Spleen (tissue), 11 donors: ENCODE measurements around the gene FRMD7. TPM values are rescaled to one million over a fixed set of nuclear protein-coding genes. Genes with fewer than 3 reads are reported as not detected.

Experiments used
- DNase-seq: peaks from one replicate; pipeline ENCODE4 v3.0.0-alpha.2; 2020
- H3K27ac ChIP-seq, 8 donors: fragments of 200-600 bp; sonication (generic) in 7 of 8; 1 replicate in 4 of 8; 2 replicates in 4 of 8; pipeline versions ENCODE4 v1.5.0 to v1.8.0; 2016 to 2021; ENCODE audit warnings: inconsistent platforms in 4 of 8, mild to moderate bottlenecking in 4 of 8, moderate library complexity in 1 of 8
- H3K27me3 ChIP-seq, 7 donors: fragments of 200-600 bp; sonication (generic) in 6 of 7; replicated peaks in 1 of 7; 1 replicate in 4 of 7; 2 replicates in 3 of 7; pipeline versions ENCODE4 v1.5.0 to v1.8.0; 2016 to 2021; ENCODE audit warnings: inconsistent platforms in 3 of 7, mild to moderate bottlenecking in 1 of 7
- H3K36me3 ChIP-seq, 6 donors: fragments of 200-600 bp; sonication (generic) in 5 of 6; 1 replicate in 4 of 6; 2 replicates in 2 of 6; pipeline versions ENCODE4 v1.5.0 to v1.8.0; 2016 to 2021; ENCODE audit warnings: inconsistent platforms in 2 of 6
- H3K4me1 ChIP-seq, 6 donors: fragments of 200-600 bp; sonication (generic) in 5 of 6; 1 replicate in 3 of 6; 2 replicates in 3 of 6; pipeline versions ENCODE4 v1.5.0 to v1.8.0; 2016 to 2021; ENCODE audit warnings: inconsistent platforms in 3 of 6
- H3K4me3 ChIP-seq, 8 donors: fragments of 200-600 bp; sonication (generic) in 7 of 8; 1 replicate in 4 of 8; 2 replicates in 4 of 8; pipeline versions ENCODE4 v1.5.0 to v1.8.0; 2016 to 2021; ENCODE audit warnings: inconsistent platforms in 4 of 8, mild to moderate bottlenecking in 4 of 8, moderate library complexity in 2 of 8
- H3K9me3 ChIP-seq, 8 donors: fragments of 200-600 bp; sonication (generic) in 7 of 8; 1 replicate in 4 of 8; 2 replicates in 4 of 8; pipeline versions ENCODE4 v1.5.0 to v1.8.0; 2016 to 2021; ENCODE audit warnings: inconsistent platforms in 4 of 8
- POLR2A ChIP-seq, 3 donors: fragments of 450-650 bp; IDR thresholded peaks; one replicate each; pipeline ENCODE4 v1.5.1; 2017; ENCODE audit warnings: antibody characterized with exemption in 3 of 3, mild to moderate bottlenecking in 1 of 3
- POLR2AphosphoS5 ChIP-seq, 3 donors: sonication (generic); formaldehyde crosslinking; IDR thresholded peaks; one replicate each; pipeline ENCODE4 v1.5.1; 2017; ENCODE audit warnings: antibody characterized with exemption in 3 of 3
- WGBS, 5 donors: extraction: QIAGEN DNeasy Blood & Tissue Kit in 3 of 5; methylation state at CpG; one replicate each; pipeline versions ENCODE4 v1.1.5 to v1.1.7; 2013 to 2018; 5-methylcytosine and 5-hydroxymethylcytosine counted together
- intact Hi-C: fragments of 100-400 bp; cut with DNase I; formaldehyde crosslinking; loops from one replicate; pipeline ENCODE4 v1.15.0; 2023; ENCODE audit warnings: low total_unique reads
- polyA plus RNA-seq, 3 donors: library from polyadenylated mRNA; stranded (reverse); fragments of 200-250 nt; gene quantifications; one replicate each; pipeline ENCODE4 v1.2.1, GENCODE V29; 2013
- total RNA-seq, 7 donors: library from RNA; depleted of rRNA in 3 of 7; stranded (reverse); fragments of >200 nt in 3 of 7; fragmentation: NEBNext Ultra II Directional in 4 of 7; extraction: Animal tissue kit (Norgen Biotek cat#: 25700) in 4 of 7; gene quantifications; one replicate each; pipeline versions ENCODE4 v1.1.0 to v1.2.1, GENCODE V29; 2016 to 2021
- TF ChIP-seq, protein P1 (sequence below), 11 experiments: fragments of 200-600 bp in 7 of 11; fragments of 450-650 bp in 4 of 11; sonication (generic) in 4 of 11; IDR thresholded peaks in 8 of 11; conservative IDR thresholded peaks in 3 of 11; 1 replicate in 7 of 11; 2 replicates in 4 of 11; pipeline versions ENCODE4 v1.4.0 to v1.8.0; 2016 to 2021; ENCODE audit warnings: antibody characterized with exemption in 11 of 11, inconsistent platforms in 4 of 11, mild to moderate bottlenecking in 1 of 11
- donor health status: healthy with polysubstance abuse.
- donor health status: DM: no; HTN: no; CAD: no; lungs with moderate emphysema.
- donor health status: DM: no; HTN: no; CAD: no.
- donor health status: Bipolar disorder and iron deficiency.
- donor health status: healthy.
- donor health status: DM: no; HTN: no; CAD: no.
- donor health status: DM: yes; HTN: yes; CAD: no.

The FRMD7 gene
- total and polyA plus RNA-seq, 10 donors = 0.46 TPM; not detected in 9

DNA sequence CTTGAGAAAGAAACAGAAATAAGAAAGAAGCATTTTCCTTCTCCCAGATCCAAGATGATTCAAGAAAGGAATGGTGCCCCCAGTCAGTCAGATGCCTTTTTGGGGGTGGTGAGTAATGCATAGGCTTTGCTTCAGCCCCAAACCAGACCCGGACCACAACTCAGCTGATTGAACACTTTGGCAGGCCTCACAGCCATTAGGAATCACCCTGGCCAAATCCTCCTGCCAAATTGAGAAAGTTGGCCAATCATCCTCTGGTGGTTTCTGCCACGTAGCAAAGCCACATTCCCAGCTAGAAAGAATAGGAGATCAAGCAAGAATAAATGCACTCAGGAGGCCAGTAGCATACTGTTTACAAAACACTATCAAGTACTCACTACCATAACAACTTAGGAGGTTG is 33.7 kb downstream of the FRMD7 start:
- H3K4me3 ChIP-seq = no peak overlapping the region
- no peak overlapping the region for H3K27ac ChIP-seq
- DNase-seq = no peak
- TF ChIP-seq POLR2A (IDR thresholded peaks at IDR 0.05) = no peak
- no peak for TF ChIP-seq POLR2AphosphoS5 (IDR thresholded peaks at IDR 0.05)
- TF ChIP-seq, protein P1, sequence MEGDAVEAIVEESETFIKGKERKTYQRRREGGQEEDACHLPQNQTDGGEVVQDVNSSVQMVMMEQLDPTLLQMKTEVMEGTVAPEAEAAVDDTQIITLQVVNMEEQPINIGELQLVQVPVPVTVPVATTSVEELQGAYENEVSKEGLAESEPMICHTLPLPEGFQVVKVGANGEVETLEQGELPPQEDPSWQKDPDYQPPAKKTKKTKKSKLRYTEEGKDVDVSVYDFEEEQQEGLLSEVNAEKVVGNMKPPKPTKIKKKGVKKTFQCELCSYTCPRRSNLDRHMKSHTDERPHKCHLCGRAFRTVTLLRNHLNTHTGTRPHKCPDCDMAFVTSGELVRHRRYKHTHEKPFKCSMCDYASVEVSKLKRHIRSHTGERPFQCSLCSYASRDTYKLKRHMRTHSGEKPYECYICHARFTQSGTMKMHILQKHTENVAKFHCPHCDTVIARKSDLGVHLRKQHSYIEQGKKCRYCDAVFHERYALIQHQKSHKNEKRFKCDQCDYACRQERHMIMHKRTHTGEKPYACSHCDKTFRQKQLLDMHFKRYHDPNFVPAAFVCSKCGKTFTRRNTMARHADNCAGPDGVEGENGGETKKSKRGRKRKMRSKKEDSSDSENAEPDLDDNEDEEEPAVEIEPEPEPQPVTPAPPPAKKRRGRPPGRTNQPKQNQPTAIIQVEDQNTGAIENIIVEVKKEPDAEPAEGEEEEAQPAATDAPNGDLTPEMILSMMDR (IDR thresholded peaks at IDR 0.05 in 8 of 11, conservative IDR thresholded peaks at IDR 0.05 in 3 of 11) = no peak
- intact Hi-C loops = loop anchor here (10.0 kb wide), 1 partner anchor 521 kb away; no protein-coding TSS in a partner anchor
- 40 to 89% (median 64%) methylated on average over 2 of the region's 2 CpGs for WGBS, 5 donors
- peaks cover 0 to 22% (median 0%) of the 10 kb centered on the region in 7 donors for H3K27me3 ChIP-seq
- no peaks in the 10 kb centered on the region for H3K36me3 ChIP-seq
- H3K4me1 ChIP-seq = no peaks in the 10 kb centered on the region
- no peaks in the 10 kb centered on the region for H3K9me3 ChIP-seq

DNA sequence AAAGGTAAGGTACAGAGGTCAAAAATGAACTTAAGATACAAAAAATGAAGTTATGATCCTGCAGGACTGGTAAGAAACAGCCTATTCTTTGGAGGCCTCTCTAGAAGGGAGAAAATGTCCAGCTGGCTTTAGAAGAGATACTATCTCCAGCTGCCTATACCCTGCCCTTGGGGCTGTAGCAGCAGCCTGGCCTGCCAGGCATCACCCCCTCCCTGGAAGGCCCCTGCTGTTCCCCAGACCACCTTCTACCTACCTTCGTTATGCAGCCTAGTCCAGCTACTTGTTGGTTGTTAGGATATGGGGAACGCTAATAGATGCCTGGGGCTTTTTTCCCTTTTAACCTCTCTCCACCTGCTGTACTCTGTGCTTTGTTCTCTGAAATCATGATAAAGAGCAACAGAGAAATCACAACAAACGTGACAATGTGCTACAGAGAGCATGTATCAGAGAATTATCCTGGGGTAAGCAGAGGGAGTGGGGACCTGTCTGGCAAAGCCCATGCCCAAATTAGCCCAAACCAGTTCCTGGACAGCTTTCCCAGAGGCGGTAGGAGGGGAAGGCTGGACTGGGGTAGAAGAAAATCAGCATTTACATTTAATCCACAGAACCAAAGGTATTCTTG is 34.5 kb downstream of the FRMD7 start:
- H3K4me3 ChIP-seq = no peak overlapping the region
- H3K36me3 ChIP-seq = no peaks in the 10 kb centered on the region
- intact Hi-C loops = loop anchor here (10.0 kb wide), 1 partner anchor 521 kb away; no protein-coding TSS in a partner anchor
- no peaks in the 10 kb centered on the region for H3K4me1 ChIP-seq
- peaks cover 0 to 22% (median 0%) of the 10 kb centered on the region in 7 donors for H3K27me3 ChIP-seq
- H3K27ac ChIP-seq = no peak overlapping the region
- no peak for DNase-seq
- no peaks in the 10 kb centered on the region for H3K9me3 ChIP-seq
- WGBS, 5 donors = 68 to 95% (median 74%) methylated on average over 4 of the region's 4 CpGs
- TF ChIP-seq POLR2AphosphoS5 (IDR thresholded peaks at IDR 0.05) (no peak), POLR2A (IDR thresholded peaks at IDR 0.05) (no peak)
- TF ChIP-seq, protein P1 (IDR thresholded peaks at IDR 0.05 in 8 of 11, conservative IDR thresholded peaks at IDR 0.05 in 3 of 11) = no peak

DNA sequence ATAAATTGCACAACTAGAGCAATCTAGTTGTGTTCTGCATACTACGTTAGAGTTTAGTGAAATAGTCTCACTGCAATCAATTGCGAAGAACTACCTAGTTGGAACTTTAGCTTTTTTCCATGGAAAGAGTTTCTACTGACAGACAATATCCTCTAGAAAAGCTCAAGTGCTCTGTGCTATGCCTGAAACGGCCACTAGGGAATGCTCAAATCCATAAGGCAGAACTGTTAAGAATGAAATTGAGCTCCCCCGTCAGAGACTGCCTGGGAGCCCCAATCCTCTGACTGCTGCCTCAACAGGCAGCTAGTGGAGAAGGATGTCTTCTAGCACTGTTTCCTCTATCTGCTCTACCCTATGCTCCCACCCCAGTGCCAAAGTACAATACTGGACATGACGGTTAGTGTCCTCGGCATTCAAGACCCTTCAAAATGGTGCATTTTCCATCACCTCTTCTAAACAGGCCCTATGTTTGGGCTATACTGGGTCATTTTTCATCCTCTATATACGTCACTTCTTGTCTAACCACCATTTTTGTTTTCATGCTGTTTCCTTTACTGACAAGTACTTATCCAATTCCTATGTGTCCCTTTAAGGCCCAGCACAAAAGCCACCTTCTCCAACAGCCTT is 35.3 kb downstream of the FRMD7 start:
- intact Hi-C loops = loop anchor here (10.0 kb wide), 1 partner anchor 522 kb away; no protein-coding TSS in a partner anchor
- 45 to 52% (median 46%) methylated on average over 7 of the region's 7 CpGs for WGBS, 5 donors
- Histone ChIP-seq H3K27me3 (peaks cover 0 to 22% (median 0%) of the 10 kb centered on the region in 7 donors), H3K27ac (no peak overlapping the region), H3K4me1 (no peaks in the 10 kb centered on the region), H3K9me3 (no peaks in the 10 kb centered on the region), H3K36me3 (no peaks in the 10 kb centered on the region), H3K4me3 (no peak overlapping the region)
- no peak for DNase-seq
- TF ChIP-seq, protein P1 (IDR thresholded peaks at IDR 0.05 in 8 of 11, conservative IDR thresholded peaks at IDR 0.05 in 3 of 11) = peak; percentile 45 to 74 (median 66)
- TF ChIP-seq POLR2AphosphoS5 (IDR thresholded peaks at IDR 0.05) = no peak
